Fibroblast of pulmonary artery (primary cell): Measurements from ENCODE around the gene NADK2.

Experiments used
- DNase-seq: peaks from one replicate; pipeline ENCODE4 v3.0.0-alpha.2; 2010; ENCODE audit warnings: low read depth
- H3K4me3 ChIP-seq: replicated peaks from 2 replicates; pipeline ENCODE4 v1.5.1; 2011; ENCODE audit warnings: low read depth, mild to moderate bottlenecking, control low read depth, low read length, moderate library complexity
- TF ChIP-seq, protein P1 (sequence below): IDR thresholded peaks from 2 replicates; pipeline ENCODE4 v1.5.1; 2011; ENCODE audit warnings: mild to moderate bottlenecking, control low read depth, low read length, inconsistent platforms; ENCODE audit errors: missing control alignments

The NADK2 gene

DNA sequence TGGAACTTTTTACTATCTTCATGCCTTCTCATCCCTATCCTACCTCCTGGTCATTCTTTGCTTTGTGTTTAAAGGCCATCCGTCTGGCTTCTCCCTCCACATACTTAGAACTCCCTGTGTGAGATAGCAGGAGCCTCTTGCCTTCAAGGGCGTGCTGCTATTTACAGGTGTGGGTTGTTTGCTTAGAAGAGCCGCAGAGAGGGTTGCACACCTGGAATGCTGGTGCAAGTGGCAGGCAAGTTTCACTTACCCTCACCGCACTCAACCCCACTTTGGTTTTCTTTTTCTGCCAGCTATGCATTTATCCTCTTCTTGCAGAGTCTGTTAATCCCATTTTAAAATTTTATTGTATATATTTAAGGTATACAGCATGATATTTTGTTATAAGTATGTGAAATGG, 77.3 kb downstream of the NADK2 start:
- DNase-seq, result no peak
- H3K4me3 ChIP-seq, result no peak overlapping the region
- TF ChIP-seq, protein P1, sequence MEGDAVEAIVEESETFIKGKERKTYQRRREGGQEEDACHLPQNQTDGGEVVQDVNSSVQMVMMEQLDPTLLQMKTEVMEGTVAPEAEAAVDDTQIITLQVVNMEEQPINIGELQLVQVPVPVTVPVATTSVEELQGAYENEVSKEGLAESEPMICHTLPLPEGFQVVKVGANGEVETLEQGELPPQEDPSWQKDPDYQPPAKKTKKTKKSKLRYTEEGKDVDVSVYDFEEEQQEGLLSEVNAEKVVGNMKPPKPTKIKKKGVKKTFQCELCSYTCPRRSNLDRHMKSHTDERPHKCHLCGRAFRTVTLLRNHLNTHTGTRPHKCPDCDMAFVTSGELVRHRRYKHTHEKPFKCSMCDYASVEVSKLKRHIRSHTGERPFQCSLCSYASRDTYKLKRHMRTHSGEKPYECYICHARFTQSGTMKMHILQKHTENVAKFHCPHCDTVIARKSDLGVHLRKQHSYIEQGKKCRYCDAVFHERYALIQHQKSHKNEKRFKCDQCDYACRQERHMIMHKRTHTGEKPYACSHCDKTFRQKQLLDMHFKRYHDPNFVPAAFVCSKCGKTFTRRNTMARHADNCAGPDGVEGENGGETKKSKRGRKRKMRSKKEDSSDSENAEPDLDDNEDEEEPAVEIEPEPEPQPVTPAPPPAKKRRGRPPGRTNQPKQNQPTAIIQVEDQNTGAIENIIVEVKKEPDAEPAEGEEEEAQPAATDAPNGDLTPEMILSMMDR, result no peak

DNA sequence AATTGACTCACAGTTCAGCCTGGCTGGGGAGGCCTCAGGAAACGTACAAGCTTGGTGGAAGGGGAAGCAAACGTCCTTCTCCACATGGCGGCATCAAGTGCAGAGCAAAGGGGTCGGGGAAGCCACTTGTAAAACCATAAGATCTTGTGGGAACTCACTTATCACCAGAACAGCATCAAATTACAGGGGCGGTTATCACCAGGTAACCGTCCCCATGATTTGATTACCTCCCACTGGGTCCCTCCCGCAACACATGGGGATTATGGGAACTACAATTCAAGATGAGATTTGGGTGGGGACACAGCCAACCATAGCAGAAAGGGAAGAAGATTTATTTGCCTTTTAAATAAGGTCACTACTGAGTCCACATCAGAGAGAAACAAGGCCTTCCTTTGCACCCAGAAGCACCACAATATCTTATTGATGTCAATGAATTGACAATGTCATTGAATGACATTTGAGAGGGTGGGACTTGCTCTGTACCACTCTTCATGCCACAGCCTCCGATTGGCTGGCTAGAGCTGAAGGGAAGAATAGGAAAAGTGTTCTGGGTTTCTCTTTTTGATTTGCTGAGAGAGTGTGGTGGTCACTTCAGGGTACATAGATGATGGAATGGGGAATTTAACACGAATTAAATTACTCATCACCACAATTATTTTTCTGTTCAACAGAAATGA, 78.8 kb downstream of the NADK2 start:
- H3K4me3 ChIP-seq, result no peak overlapping the region
- DNase-seq, result no peak
- TF ChIP-seq, protein P1, result no peak

DNA sequence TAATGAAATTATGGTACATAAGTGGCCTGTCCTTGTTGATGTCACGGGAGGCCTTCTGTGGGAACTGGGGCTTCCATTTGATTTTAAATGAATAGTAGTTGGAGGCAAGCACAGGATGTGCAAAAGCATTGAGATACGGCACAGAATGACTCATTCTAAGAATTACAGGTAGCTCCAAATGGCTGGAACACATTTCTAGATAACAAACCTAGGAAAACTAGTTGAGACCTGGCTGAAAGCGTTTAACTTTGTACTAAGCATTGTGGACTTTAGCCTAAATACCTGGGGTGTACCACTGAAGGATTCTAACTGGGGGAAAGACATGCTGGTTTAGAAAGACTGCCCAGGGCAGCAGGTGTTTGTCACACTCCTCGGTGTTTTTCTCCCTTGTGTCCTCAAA, 80.4 kb downstream of the NADK2 start:
- no peak for DNase-seq
- TF ChIP-seq, protein P1, result no peak
- no peak overlapping the region for H3K4me3 ChIP-seq

DNA sequence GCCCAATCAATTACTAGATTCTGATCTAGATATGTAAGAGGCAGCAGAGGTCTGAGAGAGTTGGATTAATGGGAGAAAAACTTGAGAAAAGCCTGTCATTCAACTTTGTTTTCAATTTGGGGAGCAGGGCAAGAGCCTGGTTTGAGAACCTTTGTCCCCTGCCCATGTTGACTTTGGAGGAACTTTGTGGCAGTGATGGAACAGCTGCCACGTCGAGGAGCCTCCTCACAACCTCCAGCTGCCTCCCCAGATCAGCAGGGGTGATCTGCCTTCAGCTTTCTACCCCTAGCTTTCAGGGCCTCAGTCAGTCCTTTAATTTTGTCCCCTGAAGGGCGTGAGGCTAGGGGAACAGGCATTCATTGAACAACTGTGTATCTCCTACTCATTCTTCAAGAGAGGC, 81.1 kb downstream of the NADK2 start:
- no peak for DNase-seq
- H3K4me3 ChIP-seq, result no peak overlapping the region
- TF ChIP-seq, protein P1, result no peak

DNA sequence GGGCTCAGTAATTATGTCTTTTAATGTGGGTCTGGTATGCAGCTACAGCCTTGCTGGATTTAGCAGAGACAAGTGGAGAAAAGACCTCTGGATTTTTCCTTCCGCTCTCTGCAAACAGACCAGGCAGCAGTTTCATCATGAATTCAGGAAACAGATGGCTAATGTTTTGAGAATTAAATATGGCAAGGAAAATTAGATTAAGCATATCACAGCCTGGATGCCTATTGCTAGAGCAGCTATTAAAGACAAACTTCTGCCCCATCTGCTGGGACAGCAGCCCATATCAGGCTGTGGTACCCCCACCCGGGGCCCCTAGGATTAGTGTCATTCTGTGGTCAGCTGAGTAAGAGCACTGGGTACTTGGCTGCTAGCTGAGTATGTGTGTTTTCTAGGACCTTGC, 83.6 kb downstream of the NADK2 start:
- no peak for DNase-seq
- no peak overlapping the region for H3K4me3 ChIP-seq
- TF ChIP-seq, protein P1, result no peak

DNA sequence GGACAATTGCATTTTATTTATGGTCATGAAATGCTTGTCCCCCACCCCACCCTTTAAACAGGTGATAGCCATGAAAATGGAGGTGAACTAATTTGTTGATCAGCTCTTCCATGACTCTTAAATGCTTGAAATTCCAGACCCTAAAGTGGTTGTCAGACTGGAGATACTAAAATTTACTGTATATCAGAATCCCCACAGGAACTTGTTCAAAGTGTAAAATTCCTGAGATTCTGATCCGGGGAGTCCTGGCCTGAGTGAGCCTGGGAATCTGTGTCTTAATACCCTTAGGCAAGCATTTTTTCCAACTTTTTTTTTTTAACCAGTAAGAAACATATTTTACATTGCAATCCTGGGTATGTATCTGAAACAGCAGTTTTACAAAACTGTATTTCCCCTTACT, 85.1 kb downstream of the NADK2 start:
- TF ChIP-seq, protein P1, result no peak
- H3K4me3 ChIP-seq, result no peak overlapping the region
- peak; percentile 46 for DNase-seq

DNA sequence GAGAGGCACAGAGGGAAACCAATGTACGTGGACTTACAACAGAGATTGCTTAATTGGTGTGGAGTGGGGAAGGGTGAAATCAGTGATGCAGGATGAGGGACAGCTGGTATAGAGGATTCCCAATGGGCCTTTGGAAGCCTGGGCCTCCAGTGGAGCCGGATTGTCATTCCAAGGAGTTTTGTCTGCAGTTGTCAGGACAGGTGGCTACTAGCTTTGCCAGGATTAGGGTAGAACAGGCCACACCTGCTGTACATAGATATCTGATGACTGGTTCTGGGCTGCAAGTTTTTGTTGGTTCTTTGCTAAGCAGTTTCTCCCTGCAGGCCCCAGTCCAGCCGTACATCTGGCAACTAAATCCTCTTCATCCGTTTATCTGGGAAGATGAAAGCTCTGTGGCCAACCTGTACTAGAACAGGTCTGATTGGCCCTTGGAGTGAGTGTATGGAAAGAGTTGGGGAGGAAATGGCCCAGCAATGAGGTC, 85.6 kb downstream of the NADK2 start:
- peak; percentile 36 for DNase-seq
- H3K4me3 ChIP-seq, result no peak overlapping the region
- TF ChIP-seq, protein P1, result no peak
